HepG2 (cell line): ENCODE measurements around the gene ENO2. TPM values are rescaled to one million over a fixed set of nuclear protein-coding genes. Genes with fewer than 3 reads are reported as not detected.

Experiments
- AGO2 ChIP-seq: fragments of 200-400 bp; formaldehyde crosslinking; optimal IDR thresholded peaks from 2 replicates; pipeline ENCODE3; 2017; ENCODE audit warnings: mild to moderate bottlenecking, low read depth, low read length, moderate library complexity
- ASH2L ChIP-seq: fragments of 300-600, 200-600 bp; sonication (generic); IDR thresholded peaks from 2 replicates; pipeline ENCODE4 v1.7.0; 2017; ENCODE audit warnings: low read depth, mild to moderate bottlenecking, moderate library complexity, mixed read lengths, low read length; ENCODE audit not compliant: insufficient read length
- FIP1L1 ChIP-seq: fragments of 200-400 bp; formaldehyde crosslinking; IDR thresholded peaks from 2 replicates; pipeline ENCODE4 v1.6.1; 2018; ENCODE audit warnings: low read depth, mild to moderate bottlenecking, low read length, moderate library complexity, borderline replicate concordance; ENCODE audit not compliant: insufficient read depth
- GLMP ChIP-seq: sonication (generic); formaldehyde crosslinking; IDR thresholded peaks from 2 replicates; pipeline ENCODE4 v1.9.0; 2021; ENCODE audit warnings: missing genetic modification reagents, mild to moderate bottlenecking, borderline replicate concordance
- HNRNPK ChIP-seq: fragments of 200-400 bp; formaldehyde crosslinking; IDR thresholded peaks from 2 replicates; pipeline ENCODE4 v1.6.1; 2018; ENCODE audit warnings: low read length, low read depth, moderate library complexity, mild to moderate bottlenecking; ENCODE audit not compliant: poor library complexity, severe bottlenecking
- HOXA7 ChIP-seq: sonication (generic); formaldehyde crosslinking; IDR thresholded peaks from 2 replicates; pipeline ENCODE4 v1.8.1; 2022; ENCODE audit warnings: mild to moderate bottlenecking, missing genetic modification reagents, moderate library complexity
- KDM1A ChIP-seq: IDR thresholded peaks from 2 replicates; pipeline ENCODE4 v1.6.1; 2016; ENCODE audit warnings: missing compliant biosample characterization
- MAFG ChIP-seq: sonication (generic); formaldehyde crosslinking; IDR thresholded peaks from 2 replicates; pipeline ENCODE4 v1.5.1; 2020; ENCODE audit warnings: mild to moderate bottlenecking, missing genetic modification reagents
- MAFK ChIP-seq, 2 experiments: IDR thresholded peaks in 1 of 2; conservative IDR thresholded peaks in 1 of 2; 2 replicates each; pipeline ENCODE4 v1.6.1; 2011; ENCODE audit warnings: improper control_type of control experiment in 2 of 2, low read length in 2 of 2
- MAZ ChIP-seq, 2 experiments: sonication (generic) in 1 of 2; formaldehyde crosslinking in 1 of 2; IDR thresholded peaks; 2 replicates each; pipeline versions ENCODE4 v1.5.0 to v1.6.1; 2012 to 2020; ENCODE audit warnings: low read depth in 2 of 2, mild to moderate bottlenecking in 2 of 2, borderline replicate concordance in 1 of 2, improper control_type of control experiment in 1 of 2, low read length in 1 of 2, missing genetic modification reagents in 1 of 2, moderate library complexity in 1 of 2
- MTERF4 ChIP-seq: sonication (generic); formaldehyde crosslinking; IDR thresholded peaks from 2 replicates; pipeline ENCODE4 v1.8.0; 2023; ENCODE audit warnings: mild to moderate bottlenecking, missing genetic modification reagents
- SAP130 ChIP-seq: IDR thresholded peaks from 2 replicates; pipeline ENCODE4 v1.6.1; 2016; ENCODE audit warnings: low read depth
- SOX13 ChIP-seq, 3 experiments: fragments of 450-650 bp in 1 of 3; sonication (generic) in 1 of 3; formaldehyde crosslinking in 1 of 3; IDR thresholded peaks in 2 of 3; conservative IDR thresholded peaks in 1 of 3; 2 replicates each; pipeline versions ENCODE4 v1.5.0 to v1.6.1; 2016 to 2020; ENCODE audit warnings: antibody characterized with exemption in 1 of 3, mild to moderate bottlenecking in 1 of 3, missing compliant biosample characterization in 1 of 3, missing genetic modification reagents in 1 of 3, moderate library complexity in 1 of 3
- SPEN ChIP-seq: sonication (generic); formaldehyde crosslinking; IDR thresholded peaks from 2 replicates; pipeline ENCODE4 v1.5.1; 2020; ENCODE audit warnings: low read depth, mild to moderate bottlenecking, missing genetic modification reagents
- USF2 ChIP-seq, 2 experiments: sonication (generic) in 1 of 2; formaldehyde crosslinking in 1 of 2; IDR thresholded peaks; 2 replicates each; pipeline versions ENCODE4 v1.5.1 to v1.6.1; 2011 to 2020; ENCODE audit warnings: borderline replicate concordance in 1 of 2, low read depth in 1 of 2, low read length in 1 of 2, mild to moderate bottlenecking in 1 of 2, missing genetic modification reagents in 1 of 2, moderate library complexity in 1 of 2
- ZNF709 ChIP-seq: sonication (generic); formaldehyde crosslinking; IDR thresholded peaks from 2 replicates; pipeline ENCODE4 v1.5.0; 2020; ENCODE audit warnings: mild to moderate bottlenecking, missing genetic modification reagents
- polyA plus RNA-seq, 8 experiments: library from polyadenylated mRNA; depleted of rRNA in 3 of 8; stranded (reverse) in 7 of 8; unstranded in 1 of 8; fragments of >200 nt; fragmentation: Illumina TruSeq in 4 of 8; extraction: Trizol in 4 of 8; gene quantifications; 2 replicates each; pipeline versions ENCODE4 v1.2.1 to v1.2.3, GENCODE V29; 2011 to 2016; ENCODE audit warnings: low read depth in 4 of 8, missing spikeins in 1 of 8, mixed read lengths in 1 of 8; ENCODE audit not compliant: insufficient read depth in 1 of 8
- total RNA-seq, 5 experiments: library from RNA; depleted of rRNA; stranded (reverse); fragments of >200 nt; fragmentation: Illumina TruSeq; extraction: Trizol; gene quantifications; 2 replicates each; pipeline ENCODE4 v1.2.3, GENCODE V29; 2016; ENCODE audit warnings: low read depth in 1 of 5
- TF ChIP-seq, protein P1 (sequence below): sonication (generic); formaldehyde crosslinking; IDR thresholded peaks from 2 replicates; pipeline ENCODE4 v1.4.0; 2020; ENCODE audit warnings: mild to moderate bottlenecking, low read depth, missing genetic modification reagents
- TF ChIP-seq, protein P2 (sequence below): sonication (generic); formaldehyde crosslinking; IDR thresholded peaks from 2 replicates; pipeline ENCODE4 v1.5.1; 2020; ENCODE audit warnings: missing genetic modification reagents, mild to moderate bottlenecking, borderline replicate concordance

ENO2 gene
- total and polyA plus RNA-seq, 2 of the 13 experiments (the other 11 are each of a cell fraction or from before 2014, with no cell fraction given), result 19.3 to 136 TPM

GRCh38 chr12:6872073-6873048, 42.0 kb upstream of the ENO2 start (continued):
- TF ChIP-seq USF2 (IDR thresholded peaks at IDR 0.05; ENCODE audit: low read depth, low read length) (no peak), USF2 (CRISPR knock-in tag; IDR thresholded peaks at IDR 0.05; ENCODE audit: borderline replicate concordance) (peak; percentile 63; the same call in 1 of the 2 replicates), AGO2 (peak; percentile 94), MAFG (CRISPR knock-in tag) (no peak), HNRNPK (peak; percentile 92), SOX13 (IDR thresholded peaks at IDR 0.05) (no peak), SOX13 (CRISPR knock-in tag; conservative IDR thresholded peaks at IDR 0.05 in 1 of 2, IDR thresholded peaks at IDR 0.05 in 1 of 2) (peak in 1 of 2 experiments; percentile 50; a peak in 1 of 4 replicates), SAP130 (CRISPR knock-in tag) (peak; percentile 92), HOXA7 (peak; percentile 81), MAFK (conservative IDR thresholded peaks at IDR 0.05 in 1 of 2, IDR thresholded peaks at IDR 0.05 in 1 of 2; ENCODE audit: low read length in 2 of 2) (no peak), FIP1L1 (peak; percentile 74; the same call in 1 of the 2 replicates), ASH2L (no peak), SPEN (CRISPR knock-in tag) (peak; percentile 43; the same call in 1 of the 2 replicates), ZNF709 (CRISPR knock-in tag) (no peak), KDM1A (CRISPR knock-in tag) (no peak), GLMP (CRISPR knock-in tag) (no peak), MTERF4 (CRISPR knock-in tag) (0 out of 2 replicates have a peak, but pooled peaks have one; percentile 77), MAZ (IDR thresholded peaks at IDR 0.05; ENCODE audit: borderline replicate concordance, low read depth, low read length) (peak; percentile 76; the same call in 1 of the 2 replicates), MAZ (CRISPR knock-in tag; IDR thresholded peaks at IDR 0.05; ENCODE audit: low read depth) (peak; percentile 62)
- TF ChIP-seq, protein P1, sequence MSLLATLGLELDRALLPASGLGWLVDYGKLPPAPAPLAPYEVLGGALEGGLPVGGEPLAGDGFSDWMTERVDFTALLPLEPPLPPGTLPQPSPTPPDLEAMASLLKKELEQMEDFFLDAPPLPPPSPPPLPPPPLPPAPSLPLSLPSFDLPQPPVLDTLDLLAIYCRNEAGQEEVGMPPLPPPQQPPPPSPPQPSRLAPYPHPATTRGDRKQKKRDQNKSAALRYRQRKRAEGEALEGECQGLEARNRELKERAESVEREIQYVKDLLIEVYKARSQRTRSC (CRISPR knock-in tag), result 0 out of 2 replicates have a peak, but pooled peaks have one; percentile 71
- TF ChIP-seq, protein P2, sequence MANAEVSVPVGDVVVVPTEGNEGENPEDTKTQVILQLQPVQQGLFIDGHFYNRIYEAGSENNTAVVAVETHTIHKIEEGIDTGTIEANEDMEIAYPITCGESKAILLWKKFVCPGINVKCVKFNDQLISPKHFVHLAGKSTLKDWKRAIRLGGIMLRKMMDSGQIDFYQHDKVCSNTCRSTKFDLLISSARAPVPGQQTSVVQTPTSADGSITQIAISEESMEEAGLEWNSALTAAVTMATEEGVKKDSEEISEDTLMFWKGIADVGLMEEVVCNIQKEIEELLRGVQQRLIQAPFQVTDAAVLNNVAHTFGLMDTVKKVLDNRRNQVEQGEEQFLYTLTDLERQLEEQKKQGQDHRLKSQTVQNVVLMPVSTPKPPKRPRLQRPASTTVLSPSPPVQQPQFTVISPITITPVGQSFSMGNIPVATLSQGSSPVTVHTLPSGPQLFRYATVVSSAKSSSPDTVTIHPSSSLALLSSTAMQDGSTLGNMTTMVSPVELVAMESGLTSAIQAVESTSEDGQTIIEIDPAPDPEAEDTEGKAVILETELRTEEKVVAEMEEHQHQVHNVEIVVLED (CRISPR knock-in tag), result peak; percentile 82
